Measurements from ENCODE around the gene KRCC1.

DNA sequence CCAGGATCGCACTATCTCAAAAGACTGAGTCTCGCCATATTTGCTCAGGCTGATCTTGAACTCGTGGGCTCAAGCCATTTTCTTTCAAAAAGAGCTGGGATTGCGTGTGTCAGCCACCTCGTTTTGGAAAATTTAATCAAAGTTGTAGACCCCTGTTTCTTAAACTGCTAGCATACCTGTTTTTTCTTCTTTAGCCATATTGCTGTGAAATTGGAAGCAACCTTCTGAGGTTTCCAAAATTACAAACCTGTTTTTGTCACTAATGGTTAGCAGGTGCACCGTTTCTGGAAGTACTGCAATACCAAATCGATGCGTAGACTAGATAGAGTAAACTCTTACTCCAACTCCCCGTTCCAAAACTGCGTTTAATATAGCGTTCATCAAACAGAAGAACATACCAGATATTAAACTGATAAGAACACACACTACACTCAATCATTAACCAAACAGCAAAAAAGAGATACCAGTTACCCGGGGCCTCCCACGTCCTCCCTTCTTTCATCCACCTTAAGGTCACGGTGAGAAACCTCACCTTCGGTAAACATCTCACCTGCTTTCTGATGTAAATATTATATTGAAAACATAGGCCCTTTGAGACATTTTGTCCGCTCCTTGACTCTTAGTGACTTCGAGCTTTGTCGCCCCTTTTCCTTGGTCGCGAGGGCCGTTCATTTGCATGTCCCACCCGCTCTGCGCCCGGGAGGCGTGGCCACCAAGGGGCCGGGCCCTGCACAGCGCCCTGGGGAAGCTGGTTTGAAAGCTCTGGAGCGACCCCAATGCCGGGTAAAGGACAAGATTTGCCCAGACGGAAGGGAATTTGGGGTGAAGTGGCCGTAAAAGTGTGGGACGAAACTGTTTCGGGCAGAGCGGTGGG lies 39.3 kb downstream of the KRCC1 start, which contains the start of gene RNU2-63P:
- peak; percentile 100 for TF ChIP-seq POLR2AphosphoS5 (IDR thresholded peaks at IDR 0.05; ENCODE audit: low read depth)
- TF ChIP-seq, protein P1, sequence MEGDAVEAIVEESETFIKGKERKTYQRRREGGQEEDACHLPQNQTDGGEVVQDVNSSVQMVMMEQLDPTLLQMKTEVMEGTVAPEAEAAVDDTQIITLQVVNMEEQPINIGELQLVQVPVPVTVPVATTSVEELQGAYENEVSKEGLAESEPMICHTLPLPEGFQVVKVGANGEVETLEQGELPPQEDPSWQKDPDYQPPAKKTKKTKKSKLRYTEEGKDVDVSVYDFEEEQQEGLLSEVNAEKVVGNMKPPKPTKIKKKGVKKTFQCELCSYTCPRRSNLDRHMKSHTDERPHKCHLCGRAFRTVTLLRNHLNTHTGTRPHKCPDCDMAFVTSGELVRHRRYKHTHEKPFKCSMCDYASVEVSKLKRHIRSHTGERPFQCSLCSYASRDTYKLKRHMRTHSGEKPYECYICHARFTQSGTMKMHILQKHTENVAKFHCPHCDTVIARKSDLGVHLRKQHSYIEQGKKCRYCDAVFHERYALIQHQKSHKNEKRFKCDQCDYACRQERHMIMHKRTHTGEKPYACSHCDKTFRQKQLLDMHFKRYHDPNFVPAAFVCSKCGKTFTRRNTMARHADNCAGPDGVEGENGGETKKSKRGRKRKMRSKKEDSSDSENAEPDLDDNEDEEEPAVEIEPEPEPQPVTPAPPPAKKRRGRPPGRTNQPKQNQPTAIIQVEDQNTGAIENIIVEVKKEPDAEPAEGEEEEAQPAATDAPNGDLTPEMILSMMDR (conservative IDR thresholded peaks at IDR 0.05; ENCODE audit: low read depth in 2 of 2) = no peak
- no peak for TF ChIP-seq EZH2 (IDR thresholded peaks at IDR 0.05; ENCODE audit: low read depth, unreplicated experiment)
- no peak for TF ChIP-seq EZH2phosphoT487 (IDR thresholded peaks at IDR 0.05; ENCODE audit: unreplicated experiment)
- no peak for TF ChIP-seq STAT1 (IDR thresholded peaks at IDR 0.05; ENCODE audit: unreplicated experiment)

Data from GM23338 (cell line).